ENCODE data around the gene RASGEF1B. TPM values are rescaled to one million over a fixed set of nuclear protein-coding genes. Genes with fewer than 3 reads are reported as not detected.

Gene RASGEF1B
- 15.0 TPM for total RNA-seq

DNA sequence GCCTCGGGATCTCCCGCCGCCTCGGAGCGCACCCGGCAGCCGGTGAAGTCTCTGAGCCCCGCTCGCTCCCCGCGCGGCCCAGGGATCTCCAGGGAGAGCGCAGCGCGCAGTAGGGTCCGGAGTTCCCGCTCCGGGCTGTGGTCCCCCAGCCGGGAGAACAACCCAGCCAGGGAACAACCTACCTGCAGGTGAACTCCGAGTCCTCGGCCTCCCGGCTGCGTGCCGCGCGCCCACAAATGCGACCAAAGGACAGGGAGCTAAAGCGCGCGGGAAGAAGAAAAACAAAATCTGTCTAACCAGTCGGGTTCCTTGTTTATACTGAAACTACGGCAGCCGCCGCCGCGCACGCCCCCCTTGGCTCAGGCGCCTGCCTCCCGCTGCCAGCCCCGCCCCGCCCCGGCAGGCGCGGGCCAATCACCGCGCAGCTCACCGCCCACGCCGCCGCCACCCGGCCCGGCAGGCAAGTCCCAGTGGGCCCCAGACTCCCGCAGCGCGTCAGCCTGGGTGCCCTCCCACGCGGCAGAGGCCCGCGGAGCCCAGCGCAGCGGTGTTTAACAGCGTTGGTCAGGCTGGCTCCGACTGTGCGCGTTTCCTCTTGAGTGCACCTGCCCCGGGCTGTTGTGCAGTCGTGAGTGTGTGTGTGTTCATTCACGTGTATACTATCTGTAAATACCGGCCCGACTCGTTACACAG, at the start of gene RASGEF1B:
Gene RASGEF1B (minus strand): TSS at position 320 of the 693 bp plus-strand sequence. CDS start 12,399 bp downstream, outside the sequence.
- peak; percentile 98 for ATAC-seq

DNA sequence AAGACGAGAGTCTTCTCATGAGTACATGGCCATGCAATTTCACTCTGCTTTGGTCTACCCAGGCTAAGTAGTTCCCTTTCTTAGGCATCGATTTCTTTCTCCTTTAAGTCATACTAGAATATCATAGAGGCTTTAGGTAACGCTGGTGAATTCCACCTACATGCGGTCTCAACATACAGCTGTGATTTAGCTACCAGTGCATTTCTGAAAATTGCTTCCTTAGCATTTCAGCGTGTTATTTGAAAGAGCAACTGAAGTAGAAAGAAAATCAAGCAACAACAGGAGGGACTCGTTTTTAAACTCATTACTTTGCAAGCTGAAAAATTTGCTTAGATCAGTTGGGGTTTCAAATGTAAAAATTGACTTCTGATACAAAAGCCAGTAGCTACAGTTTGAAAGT, 48.1 kb upstream of the RASGEF1B start:
- no peak for ATAC-seq

DNA sequence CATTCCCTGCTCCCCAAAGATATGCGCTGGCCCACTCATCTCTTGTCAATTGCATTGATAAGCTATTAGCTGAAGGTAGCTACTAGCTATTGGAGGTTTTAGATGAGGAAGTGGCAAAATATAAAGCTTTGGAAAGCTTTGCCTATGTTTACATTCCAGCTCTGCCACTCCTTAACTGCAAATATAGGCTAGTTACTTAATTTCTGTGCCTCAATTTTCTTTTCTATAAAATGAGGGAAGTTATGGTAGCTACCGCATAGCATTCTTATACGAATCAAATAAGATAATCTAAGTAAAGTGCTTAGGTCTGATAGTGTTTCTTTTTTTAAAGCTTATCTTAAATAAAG, 47.7 kb upstream of the RASGEF1B start:
- no peak for ATAC-seq

DNA sequence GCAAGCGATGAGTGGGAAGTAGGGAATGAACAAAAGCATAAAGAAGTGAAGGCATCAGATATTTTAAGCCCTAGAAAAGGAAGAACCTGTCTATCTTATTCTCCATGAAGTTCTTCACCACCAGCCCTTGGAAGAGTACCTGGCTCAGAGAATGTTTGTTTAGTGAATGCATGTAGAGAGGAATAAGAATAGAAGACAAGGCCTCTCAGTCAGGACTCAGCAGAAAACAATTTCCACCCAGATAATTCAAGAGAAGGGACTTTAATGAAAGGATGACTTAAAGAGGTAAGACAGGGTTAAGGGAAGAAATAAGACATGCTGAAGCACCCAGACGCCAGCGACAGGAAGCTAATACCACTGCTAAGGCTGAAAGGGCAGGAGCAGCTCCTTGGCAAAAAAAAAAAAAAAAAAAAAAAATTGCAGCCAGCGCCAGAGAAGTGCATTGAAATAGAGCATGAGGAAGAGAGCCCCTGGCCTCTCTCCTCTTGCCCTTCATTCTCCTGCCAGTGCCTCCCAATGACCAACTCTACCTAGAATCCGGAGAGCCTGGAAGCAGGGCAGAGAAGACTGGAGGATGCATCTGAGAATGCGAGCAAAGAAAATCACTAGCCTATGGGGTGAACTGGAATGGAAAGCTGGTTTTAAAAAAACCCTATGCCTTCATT, 47.2 kb upstream of the RASGEF1B start:
- no peak for ATAC-seq

DNA sequence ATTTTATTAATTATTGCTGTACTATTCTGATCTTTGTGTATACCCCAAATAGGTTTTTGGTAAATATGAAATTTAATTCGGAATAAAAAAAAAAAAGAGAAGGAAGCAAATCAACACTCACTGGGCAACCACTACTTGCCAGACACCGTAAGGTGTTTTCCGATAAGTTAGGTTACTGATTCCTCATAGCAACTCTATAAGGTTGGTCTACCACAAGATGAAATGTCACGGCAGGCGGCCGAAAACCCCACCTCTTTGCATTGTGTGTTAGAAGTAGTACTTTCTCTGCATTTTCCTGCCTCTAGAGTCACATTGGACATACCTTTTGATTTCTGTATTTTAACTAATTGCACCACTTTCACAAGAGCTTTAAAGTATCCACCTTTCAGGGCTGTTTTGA, 44.5 kb upstream of the RASGEF1B start:
- ATAC-seq: no peak

DNA sequence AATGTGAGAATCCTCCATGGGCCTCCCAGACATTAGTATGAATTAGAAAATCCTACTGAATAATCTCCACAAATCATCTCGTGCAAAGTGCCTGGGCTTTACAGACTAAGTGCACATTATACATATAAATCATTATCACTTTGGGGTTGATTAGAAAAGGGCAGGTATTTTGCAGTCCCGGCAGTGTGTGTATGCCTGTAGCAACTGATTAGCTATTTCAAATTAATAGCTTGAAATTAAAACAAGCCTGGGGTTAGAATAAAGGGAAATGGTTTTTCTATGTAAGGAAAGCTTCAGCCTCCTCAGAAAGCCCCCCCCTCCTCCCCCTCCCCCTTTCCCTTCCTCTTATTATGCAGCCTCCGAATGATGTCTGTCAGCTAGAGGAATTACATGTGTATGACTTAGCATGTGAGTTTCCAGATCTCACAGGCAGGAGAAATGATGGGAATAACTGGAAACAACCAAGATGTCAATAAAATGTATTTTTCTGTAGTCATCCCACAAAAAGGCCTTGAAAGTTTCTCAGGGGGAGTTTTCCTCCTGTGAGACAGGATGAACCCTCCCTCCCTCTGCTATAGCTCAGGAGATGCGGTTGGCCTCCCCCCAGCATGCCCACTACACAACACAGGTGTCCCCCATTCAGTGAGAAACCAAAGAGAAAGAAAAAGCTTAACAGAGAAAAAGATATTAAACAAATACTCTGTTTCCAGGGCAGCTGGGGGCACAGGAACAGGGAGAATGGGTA, 41.2 kb upstream of the RASGEF1B start:
- ATAC-seq: no peak

DNA sequence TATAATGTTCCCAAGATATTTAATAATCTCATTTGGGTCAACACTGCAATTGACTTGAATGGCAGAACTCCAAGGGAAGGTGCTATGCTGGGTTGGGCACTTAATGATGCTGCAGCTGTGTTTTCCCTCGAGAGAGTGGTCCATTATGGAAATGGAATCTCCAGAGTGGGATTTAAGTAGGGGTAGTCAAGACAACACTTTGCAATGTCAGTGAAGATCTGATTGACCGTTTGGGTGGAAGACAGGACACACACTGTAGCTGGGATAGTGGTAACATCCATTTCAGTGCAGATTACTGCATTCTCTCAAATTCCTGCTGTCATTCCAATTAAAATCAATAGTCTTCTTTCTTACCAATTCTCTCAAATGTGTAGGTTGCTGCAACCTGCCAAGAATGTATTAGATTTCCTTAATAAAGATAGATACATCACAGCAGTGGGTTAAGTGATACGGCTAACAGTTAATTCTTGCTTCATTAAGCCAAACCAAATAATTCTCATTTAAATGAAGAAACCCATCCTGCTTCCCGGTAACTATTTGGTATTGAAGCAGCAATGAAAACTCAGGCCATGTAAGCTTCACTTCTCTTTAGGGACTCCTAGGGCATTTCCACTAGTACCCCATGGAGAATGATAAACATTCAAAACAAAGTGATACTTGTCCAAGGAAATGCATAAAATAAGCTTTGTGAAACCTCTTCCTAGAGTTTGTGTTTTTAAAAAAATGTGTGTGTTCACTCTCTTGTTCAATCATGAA, 40.5 kb upstream of the RASGEF1B start:
- ATAC-seq: no peak

DNA sequence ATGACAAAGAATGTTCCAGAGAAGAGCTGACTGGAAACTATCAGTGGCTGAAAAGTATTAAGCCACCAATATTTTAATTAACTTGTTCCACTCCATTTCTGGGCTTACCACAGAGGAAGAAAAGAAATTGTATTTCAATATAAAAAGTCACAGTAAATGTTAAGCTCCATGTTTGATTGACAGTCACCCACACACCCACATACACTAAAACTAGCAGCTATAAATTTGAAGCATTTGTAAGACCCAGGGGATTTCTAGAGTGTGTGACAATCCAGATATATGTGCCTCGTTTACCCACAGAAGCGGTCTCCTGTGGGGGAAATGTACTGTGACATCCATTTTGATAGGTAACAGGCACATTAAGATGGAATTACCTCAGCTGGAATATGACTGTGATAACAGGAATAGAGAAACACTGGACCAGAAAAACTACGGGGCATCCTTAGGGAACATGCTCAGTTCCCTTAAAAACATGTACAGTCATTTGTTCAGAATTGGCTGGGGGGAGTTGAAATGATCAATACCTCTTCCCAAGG, 39.0 kb upstream of the RASGEF1B start:
- no peak for ATAC-seq

DNA sequence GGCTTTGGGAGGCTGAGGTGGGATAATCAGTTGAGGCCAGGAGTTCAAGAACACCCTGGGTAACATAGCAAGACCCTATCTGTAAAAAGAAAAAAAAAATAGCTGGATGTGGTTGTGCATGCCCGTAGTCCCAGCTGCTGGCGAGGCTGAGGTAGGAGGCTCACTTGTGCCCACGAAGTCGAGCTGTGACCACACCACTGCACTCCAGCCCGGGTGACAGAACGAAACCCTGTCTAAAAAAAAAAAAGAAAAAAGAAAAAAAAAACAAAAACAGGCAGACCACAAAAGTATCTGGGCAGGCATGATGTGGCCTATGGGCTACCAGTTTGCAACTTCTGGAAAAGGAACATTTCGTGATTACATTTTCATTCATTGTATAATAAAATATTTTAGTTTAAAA, 38.1 kb upstream of the RASGEF1B start:
- ATAC-seq: no peak

DNA sequence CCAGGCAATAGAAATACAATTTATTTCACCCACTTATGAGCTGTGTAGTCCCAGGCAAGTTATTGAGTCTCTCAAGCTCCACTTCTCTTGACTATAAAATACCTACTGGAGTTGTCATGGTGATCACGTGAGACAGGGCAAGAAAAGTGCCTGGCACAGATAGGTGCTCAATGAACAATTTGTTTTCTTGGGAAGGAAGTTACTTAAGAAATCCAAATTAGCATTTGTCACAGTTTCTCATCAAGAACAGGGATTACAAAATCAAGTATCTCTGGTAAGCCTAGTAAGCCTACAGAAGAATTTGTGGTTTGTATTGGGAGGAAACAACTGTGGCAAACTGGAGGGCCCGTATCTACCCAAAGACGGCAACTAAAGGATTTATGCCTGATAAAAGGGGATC, 37.5 kb upstream of the RASGEF1B start:
- ATAC-seq: peak; percentile 41

DNA sequence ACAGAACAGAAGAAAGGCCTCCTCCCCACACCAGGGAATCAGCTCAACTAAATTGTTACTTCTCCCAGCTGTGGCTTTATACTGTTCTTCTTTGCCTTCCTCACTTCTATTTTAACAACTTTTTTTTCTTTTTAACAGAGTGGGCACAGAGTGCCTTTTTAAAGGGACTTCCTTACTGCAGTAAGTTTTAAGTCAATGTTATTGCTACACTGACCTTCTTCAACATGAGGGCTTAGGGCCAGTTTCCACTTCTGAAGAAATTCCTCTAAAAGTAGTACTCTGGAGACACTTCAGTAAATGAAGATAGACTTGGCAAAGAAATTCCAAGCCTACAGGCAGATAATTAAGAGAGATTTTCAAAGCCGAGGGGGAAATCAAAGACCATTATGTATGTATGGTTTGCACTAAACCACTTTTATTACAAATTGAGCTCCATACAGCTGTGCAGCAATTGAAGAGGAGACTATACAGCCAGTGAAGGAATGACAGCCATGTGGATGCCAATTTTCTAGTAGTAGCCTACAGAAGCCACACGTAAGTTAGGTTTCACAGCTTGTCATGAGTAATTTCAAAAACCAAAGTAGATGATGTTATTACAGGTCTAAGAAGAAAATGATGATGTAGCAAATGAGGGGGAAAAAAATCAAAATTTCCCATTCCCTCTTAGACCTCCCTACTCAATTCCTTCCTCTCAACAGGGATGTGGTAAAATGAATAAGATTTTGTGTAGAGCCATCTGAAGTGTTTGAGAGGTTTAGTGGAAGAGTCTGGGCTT, 36.9 kb upstream of the RASGEF1B start:
- ATAC-seq: no peak

DNA sequence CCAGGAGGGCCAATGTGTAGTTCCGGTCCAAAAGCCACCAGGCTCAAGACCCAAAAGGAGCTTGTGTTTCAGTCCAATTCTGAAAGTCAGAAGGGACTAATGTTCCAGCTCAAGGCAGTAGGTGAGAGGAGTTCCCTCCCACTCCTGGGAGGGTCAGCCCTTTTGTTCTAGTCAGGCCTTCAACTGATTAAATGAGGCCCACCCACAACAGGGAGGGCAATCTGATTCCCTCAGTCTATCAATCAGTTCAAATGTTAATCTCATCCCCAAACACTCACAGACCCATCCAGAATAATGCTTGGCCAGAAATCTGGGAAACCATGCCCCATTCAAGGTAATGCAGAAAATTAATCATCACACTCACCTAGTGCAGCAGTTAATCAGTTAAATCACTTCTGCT, 35.8 kb upstream of the RASGEF1B start:
- ATAC-seq: no peak

DNA sequence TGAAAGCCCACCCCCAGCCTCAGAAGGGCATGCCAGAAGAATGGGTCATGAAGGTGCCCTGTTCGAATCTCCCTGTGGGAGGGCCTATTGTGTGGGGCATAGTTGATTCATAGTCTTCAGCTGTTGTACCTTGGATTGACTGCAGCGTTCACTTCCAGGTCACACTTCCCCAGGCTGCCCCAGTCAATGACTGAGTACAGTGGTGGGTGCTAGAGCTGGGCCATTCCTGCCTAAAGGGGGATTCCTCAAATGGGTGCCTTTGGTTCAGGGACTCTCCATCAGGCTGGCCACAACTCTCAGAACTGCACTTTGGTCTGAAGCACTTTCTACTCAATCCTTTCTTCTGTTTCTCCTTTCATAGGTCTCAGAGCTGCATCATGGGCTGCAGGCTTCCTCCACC, 35.0 kb upstream of the RASGEF1B start:
- ATAC-seq: no peak

DNA sequence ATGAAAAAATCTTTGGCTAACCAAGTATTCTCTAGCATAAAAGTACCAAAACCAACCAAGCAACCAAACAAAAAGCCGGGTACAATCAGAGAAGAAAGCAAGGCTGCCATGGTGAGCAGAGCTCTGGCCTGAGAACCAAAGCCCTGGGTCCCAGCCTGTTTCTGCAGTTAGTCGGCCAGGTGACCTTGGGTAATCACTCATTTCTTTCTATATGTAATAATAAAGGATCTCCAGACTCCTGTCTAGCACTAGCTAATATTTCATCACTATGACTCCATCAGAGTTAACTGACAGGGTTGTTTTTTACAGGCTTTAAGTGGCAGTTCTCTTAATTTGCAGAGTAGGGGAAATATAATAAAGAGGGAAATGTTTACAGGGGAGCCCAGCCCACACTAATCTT, 34.0 kb upstream of the RASGEF1B start:
- no peak for ATAC-seq

DNA sequence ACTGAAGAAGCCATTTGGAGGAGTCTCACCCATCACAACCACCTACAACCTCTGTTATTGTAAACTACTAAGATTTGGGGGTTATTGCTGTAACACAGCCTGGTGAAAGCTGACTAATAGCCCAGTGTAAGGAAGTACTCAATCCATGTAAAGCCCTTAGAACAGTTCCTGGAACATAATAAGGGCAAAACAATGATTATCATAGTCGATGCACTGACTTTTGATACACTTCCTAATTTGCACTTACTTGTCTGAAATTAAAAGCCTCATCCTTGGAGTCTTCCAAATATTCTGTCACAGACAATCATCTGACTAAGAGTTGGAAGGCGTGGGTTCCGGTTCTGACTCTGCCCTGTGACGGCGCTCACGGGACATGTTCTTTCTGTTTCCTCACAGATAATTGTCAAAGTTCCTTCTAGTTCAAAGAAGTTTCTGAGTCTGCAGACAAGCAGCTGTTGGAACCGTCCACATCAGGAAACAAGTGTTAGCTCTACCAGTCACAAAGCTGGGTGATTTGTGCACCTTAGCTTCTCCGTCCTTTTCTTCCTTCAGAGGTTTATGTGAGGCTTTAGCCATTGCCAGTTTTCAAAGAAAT, 33.4 kb upstream of the RASGEF1B start:
- ATAC-seq: peak; percentile 43

DNA sequence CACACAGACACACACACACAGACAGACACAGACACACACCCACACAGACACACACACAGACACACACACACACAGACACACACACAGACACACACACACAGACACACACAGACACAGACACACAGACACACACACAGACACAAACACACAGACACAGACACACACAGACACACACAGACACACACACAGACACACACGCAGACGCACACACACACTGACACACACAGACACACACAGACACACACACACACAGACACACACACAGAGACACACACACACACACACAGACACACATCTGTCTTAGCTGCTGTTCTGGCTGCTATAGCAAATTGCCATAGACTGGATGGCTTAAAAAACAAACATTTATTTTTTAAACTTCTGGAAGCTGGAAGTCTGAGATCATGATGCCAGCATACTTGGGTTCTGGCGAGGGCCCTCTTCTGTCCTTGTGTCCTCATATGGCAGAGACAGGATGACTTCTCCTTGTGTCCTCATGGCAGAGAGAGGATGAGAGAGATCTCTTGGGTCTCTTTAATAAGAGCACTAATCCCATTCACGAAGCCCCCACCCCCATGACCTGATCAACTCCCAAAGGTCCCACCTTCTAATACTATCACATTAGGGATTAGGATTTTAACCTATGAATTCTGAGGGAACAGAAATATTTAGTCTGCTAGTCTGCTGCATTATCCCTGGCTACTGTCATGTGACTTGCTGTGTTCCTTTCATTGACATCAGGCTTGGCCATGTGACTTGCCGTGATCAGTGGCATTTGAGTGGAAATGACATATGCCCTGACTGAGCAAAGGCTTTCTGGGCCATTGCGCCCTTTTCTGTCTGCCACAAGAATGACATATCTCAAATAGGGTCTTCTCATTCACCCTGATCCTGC, 32.7 kb upstream of the RASGEF1B start:
- no peak for ATAC-seq

DNA sequence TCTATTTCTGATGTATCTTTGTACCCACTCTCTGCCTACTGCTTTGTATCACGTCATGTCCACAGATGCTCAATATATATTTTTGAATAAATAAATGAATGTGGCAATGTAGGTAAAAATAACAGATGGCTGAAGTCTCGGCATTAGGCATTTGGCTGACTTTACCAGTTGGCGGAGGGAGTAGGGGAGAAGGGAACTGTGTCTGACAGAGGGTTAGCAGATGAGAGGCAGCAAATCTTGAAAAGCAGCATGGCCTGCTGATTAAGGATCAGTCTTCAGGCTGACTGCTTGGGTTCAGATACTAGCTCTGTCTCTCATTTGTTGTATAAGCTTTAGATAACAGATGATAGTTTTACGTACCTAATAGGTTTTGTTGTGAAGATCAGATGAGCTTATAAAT, 31.9 kb upstream of the RASGEF1B start:
- no peak for ATAC-seq

DNA sequence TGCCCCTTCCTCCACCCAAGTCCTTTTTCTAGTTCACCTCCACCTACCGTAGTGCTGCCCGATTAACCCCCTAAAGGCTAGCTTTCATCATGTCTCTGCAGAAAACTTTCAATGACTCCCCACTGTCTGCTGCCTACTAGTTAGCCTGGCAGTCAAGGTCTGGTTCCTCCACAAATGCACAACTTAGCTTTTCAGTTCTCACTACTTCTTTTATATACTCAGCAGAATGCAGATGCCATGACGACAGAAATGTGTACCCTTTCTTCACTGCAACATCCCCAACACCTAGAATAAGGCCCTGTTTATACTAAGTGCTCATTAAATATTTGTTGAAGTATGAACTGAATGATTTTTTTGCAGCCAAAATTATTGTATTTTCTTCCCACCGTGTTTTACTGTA, 30.9 kb upstream of the RASGEF1B start:
- ATAC-seq: no peak

DNA sequence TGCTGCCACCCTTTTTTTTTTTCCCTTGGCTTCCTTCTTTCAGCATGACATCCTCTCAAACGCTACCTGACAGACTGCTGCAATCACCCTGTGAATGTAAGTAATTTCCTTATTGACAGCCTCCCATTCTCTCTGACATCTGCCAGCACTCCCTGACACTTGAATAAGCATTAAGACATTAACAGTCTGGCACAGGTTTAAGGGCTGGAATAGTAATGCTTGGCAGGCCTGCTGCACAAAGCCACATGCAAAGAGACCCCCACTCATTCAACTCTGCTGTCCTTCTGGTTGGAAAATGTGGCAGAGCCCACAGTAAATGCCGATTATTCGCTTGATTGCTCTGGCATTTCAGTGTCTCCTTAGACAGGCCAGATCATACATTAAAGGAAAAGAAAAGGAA, 28.1 kb upstream of the RASGEF1B start:
- ATAC-seq: peak; percentile 25

DNA sequence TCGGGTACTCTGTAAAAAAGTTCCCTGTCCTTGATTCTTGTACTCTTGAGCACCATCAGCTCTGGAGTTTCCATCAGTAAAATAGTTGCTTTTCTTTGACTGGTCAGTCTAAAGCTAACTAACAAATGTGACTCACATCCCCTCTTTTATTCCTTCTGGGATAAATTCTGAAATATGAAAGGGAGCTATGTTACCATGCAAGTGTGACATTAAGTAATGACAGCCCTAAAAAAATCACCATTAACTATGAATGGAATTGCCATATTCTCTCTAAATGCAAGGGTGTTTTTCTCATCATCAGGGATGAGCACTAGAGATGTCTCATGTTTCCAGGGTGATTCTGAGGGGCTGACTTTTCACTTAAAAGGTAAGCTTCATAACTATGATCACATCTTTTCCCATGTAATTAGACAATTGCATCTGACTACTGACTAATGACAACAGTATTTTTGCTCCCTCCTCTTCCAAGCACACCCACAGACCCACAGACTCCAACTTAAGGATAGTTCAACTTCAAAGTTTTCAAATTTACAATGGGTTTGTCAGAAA, 26.9 kb upstream of the RASGEF1B start:
- no peak for ATAC-seq
